GM12873 (cell line): ENCODE results near the gene GNG7.

ENCODE experiments used
- TF ChIP-seq, protein P1 (sequence below): IDR thresholded peaks from 2 replicates; pipeline ENCODE4 v1.5.1; 2012; ENCODE audit warnings: low read depth, mild to moderate bottlenecking, moderate library complexity, low read length, control low read depth; ENCODE audit not compliant: insufficient read depth; ENCODE audit errors: missing control alignments

GNG7 gene

DNA sequence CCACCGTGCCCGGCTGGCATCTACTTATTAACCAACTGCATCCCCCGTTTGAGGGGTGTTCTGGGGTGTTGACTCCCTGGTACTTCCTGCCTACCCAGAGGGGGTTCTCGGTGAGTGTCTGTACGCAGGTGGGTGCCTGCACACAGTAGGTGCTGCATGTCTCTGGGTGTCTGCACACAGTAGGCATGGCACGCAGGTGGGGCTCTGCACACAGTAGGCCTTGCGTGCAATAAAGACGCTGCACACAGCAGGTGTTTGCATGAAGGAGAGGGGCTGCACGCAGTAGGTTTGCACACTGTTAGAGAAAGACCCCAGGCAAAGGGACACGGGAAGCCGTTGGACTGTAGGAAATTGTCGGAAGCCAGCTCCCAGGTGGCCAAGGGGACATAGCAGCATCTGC lies 215.4 kb downstream of the GNG7 start:
- TF ChIP-seq, protein P1, sequence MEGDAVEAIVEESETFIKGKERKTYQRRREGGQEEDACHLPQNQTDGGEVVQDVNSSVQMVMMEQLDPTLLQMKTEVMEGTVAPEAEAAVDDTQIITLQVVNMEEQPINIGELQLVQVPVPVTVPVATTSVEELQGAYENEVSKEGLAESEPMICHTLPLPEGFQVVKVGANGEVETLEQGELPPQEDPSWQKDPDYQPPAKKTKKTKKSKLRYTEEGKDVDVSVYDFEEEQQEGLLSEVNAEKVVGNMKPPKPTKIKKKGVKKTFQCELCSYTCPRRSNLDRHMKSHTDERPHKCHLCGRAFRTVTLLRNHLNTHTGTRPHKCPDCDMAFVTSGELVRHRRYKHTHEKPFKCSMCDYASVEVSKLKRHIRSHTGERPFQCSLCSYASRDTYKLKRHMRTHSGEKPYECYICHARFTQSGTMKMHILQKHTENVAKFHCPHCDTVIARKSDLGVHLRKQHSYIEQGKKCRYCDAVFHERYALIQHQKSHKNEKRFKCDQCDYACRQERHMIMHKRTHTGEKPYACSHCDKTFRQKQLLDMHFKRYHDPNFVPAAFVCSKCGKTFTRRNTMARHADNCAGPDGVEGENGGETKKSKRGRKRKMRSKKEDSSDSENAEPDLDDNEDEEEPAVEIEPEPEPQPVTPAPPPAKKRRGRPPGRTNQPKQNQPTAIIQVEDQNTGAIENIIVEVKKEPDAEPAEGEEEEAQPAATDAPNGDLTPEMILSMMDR = no peak

DNA sequence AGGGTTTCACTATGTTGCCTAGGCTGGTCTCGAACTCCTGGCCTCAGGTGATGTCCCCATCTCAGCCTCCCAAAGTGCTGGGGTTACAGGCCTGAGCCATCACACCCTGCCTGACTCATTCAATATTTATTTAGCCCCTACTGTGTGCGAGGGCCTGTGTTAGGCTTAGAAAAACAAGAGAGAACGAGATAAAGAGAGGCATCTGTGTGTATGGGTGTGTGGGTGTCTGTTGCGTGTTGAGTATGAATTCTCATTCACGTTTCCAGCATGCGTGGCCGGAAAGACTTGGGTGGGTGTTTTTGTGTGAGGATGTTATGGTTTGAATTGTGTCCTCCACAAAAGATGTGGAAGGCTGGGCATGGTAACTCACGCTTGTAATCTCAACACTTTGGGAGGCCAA lies 217.1 kb downstream of the GNG7 start:
- TF ChIP-seq, protein P1 = no peak

DNA sequence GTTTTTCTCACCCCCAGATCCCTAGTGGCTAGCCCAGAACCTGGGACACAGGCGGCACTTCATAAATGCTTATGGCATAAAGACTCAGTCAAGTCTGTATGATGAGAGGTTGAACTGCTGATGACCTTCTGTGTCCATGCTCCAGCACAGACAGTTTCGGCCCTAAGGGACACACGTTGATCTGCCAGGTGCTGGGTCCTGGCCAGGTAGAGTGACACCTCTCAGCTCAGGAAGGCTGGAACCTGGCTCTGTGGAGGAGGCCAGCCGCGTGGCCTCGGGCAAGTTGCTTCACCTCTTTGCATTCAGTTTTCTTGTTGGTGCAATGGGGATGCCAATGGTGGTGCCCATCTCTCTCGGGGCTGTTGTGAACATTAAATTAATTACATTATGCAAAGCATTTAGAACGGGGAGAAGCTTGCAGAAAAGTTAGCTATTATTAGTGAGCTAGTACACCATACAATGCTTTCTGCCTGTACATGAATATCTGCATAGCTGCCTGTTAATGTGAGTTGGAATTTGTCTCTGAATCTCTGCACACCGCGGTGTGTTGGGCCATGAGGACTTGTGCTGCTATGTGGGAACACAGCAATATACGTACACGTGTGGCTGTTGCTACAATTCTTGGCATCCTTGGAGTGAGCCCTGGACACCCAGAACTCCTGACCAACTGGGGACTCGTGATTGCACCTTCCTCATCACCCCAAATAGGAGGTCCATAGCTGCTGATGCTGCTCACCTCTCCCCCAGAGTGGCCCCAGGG lies 218.1 kb downstream of the GNG7 start:
- TF ChIP-seq, protein P1 = no peak

DNA sequence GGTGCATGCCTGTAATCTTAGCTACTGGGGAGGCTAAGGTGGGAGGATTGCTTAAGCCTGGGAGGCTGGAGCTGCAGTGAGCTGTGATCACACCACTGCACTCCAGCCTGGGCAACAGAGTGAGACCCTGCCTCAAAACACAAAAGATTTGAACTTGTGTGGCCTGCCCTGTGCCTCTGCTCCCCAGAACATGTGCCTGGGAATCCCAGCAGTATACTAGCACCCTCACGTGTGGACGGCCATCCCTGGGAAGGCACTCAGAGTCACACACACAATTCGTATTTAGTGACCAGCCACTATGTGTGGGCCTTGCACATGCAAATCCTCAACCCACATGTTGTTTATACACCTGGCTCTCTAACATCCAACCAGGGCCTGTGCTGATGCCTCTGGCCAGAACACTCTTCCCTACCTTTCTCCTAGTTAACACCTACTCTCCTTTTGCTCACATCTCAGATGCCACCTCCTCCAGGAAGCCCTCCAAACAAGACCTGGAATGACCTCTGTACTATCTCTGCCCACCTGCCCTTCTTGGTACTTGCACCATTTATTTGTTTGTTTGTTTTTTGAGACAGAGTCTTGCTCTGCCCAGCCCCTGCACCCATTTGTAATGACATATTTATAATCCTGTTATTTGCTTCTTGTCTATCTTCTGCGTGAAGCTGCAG lies 218.9 kb downstream of the GNG7 start:
- TF ChIP-seq, protein P1 = no peak

DNA sequence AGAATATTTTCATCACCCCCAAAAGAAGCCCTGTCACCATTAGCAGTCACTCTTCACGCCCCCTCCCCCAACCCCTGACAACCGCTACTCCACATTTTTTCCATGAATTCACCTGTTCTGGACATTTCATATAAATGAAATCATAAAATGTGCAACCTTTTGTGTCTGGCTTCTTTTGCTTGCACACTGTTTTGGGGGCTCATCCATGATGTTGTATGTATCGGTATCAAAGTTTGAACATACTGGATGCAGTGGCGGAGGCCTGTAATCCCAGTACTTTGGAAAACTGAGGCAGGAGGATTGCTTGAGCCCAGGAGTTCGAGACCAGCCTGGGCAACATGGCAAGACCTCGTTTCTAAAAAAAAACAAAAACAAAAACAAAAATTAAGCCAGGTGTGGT lies 219.4 kb downstream of the GNG7 start:
- TF ChIP-seq, protein P1 = no peak

DNA sequence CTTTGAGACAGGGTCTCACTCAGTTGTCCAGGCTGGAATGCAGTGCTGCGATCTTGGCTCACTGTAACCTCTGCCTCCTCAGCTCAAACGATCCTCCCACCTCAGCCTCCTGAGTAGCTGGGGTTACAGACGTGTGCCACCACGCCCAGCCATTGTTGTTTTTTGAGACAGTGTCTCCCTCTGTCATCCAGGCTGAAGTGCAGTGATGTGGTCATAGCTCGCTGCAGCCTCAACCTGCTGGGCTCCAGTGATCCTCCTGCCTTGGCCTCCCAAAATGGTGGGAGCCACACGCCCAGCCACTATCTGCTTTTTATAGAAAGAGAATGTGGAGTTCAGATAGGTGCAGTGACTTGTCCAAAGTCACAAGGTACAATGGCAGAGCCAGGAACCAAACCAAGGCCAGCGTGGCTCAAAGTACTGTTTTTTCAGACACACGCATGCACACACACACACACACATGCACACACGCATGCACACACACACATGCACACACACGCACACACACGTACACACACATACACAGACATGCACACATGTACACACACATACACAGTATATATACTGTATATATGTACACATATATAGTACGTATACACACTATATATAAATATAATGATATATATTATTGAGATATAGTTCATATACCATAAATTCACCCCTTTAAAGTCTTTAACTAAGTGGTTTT lies 220.0 kb downstream of the GNG7 start:
- TF ChIP-seq, protein P1 = no peak

DNA sequence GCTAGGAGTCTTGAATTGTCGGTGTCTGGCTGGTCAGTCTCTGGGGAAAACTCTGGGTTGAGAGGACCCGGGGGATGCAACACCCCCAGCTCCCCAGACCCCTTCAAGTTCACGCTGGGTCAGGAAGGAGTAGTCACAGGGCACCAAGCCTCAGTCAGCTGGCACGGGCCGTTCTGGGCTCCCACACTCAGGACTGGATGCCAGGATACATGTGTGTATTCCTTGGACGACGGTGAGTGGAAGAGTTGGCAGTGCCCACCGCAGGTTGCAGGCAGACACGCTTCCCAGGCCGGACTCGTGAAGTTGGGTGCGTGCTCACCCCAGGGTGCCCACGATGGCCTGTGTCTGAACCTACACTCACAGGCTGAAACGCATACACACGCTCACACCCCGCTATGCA lies 221.0 kb downstream of the GNG7 start:
- TF ChIP-seq, protein P1 = no peak
